NCI-H146 (cell line): ENCODE data around the gene TYW1.
"Not testable (repeated sequence)": the region's sequence is repeated elsewhere in the genome, so short reads cannot be mapped to it uniquely, and the experiment has no call there.

Source experiments
- DNase-seq: peaks from one replicate; lab custom pipeline; 2025; lab: John Stamatoyannopoulos, UW

The TYW1 gene

DNA sequence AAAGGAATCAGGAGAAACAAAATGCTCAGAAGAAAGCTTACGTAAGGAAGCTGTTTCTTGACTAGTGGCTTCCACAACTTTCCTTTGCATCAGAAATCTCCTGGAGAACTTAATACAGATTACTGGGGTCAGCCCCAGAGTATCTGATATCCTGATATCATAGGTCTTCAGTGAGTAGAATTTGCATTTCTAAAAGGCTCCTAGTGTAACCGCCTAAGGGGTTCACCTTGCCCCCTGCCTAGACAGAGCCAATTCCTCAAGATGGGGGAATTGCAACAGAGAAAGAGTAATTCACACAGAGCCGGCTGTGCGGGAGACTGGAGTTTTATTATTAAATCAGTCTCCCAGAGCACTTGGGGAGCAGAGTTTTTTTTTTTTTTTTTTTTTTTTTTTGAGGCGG lies 251.7 kb downstream of the TYW1 start:
- not testable (repeated sequence) for DNase-seq

DNA sequence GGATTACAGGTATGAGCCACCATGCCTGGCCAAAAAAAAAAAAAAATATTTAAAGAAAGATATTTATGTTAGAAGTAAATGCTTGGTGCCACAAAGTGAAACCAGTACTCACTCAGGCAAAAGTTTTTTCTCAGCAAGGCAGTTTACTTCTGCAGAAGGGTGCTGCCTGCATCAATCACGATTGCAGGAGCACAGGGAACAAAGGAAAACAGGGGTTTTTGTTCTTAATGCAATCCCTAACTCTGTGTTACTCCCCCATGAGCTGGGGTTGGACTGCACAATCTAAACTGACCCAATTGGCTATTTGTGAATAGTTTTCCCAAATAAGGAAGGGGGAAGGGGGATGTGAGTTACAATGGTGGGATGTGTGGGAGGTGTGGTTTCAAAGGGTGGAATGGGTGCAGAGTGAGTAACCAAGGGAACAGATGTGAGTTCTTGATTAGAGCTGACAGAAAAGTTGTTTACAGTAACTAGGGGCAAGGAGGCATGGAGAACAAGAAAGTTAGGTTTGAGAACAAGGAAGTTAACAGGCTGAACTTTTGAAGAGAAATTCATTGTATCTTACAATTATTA lies 255.4 kb downstream of the TYW1 start:
- DNase-seq = no peak

DNA sequence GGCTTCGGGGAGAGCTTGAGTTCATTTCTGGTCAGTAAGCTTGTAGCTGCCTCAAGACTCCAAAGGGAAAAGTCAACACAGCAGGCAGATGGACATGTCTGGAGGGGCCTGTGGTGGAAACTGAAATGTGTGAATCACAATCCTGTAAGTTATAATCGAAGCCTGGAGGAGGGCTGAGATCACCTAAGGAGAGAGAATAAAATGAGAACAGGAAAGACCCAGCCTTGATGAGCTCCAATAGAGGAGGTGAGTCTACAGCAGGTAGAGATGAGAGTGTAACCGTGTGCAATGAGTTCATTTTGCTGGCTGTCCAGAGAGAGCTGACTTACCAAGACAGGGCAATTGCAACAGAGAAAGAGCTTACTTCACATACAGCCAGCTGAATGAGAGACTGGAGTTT lies 258.4 kb downstream of the TYW1 start:
- not testable (repeated sequence) for DNase-seq

DNA sequence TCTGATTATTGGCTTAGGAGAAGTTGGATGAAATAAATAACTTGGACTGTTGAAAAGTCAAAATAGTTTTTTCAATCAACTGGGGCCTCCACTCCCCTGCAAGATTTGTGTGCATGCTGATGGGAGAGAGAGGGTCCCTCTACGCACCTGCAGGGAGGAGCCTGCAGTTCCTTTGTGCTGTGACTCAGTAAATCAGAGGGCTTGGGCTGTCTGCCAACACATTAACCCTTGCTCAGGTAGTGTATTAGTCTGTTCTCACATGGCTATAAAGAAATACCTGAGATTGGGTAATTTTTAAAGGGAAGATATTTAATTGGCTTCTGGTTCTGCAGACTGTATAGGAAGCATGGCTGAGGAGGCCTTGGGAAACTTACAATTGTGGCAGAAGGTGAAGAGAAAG lies 261.1 kb downstream of the TYW1 start:
- DNase-seq = peak; percentile 55

DNA sequence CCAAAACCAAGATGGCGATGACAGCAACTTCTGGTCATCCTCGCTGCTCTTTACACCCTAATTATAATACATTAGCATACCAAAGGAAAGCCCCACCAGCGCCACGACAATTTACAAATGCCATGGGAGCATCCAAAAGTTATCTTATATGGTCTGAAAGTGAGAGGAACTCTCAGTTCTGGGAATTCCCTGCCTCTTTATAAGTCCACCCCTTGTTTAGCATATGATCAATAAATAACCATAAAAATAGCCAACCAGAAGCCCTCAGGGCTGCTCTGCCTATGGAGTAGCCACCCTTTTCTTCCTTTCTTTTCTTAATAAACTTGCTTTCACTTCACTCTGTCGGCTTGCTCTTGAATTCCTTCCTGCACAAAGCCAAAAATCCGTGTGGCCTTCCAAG lies 262.7 kb downstream of the TYW1 start:
- not testable (repeated sequence) for DNase-seq

DNA sequence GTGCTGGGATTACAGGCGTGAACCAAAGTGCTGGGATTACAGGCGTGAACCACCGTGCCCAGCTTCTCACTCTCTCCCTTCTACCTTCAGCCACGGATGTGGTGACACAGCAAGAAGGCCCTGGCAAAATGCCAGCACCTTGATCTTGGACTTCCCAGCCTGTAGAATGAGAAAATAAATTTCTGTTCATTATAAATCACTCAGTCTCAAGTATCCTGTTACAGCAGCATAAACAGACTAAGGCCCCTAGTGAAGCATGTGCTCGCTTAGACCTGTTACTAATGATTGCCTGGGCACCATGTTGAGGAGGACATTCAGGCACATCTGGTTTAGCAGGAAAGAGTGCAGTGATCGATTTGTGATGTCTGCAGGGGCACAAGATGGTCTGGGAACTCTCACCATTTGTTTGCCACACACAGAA lies 263.5 kb downstream of the TYW1 start:
- not testable (repeated sequence) for DNase-seq

DNA sequence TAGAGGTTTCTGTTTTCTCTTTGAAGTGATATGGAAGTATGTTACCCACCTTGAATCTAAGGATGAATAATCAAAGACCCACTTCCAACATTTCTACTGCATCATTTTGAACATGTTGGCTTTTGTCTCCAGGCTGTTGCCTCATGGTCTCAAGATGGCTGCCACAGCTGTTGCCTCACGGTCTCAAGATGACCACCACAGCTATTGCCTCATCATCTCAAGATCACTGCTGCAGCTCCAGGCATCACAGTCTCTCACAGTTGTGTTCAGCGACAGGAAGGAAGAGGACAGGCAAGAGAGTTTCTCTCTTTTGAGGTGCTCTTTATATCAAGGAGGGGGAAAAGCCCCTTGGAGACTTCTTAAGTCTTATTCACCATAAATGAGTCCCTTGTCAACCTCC lies 267.4 kb downstream of the TYW1 start:
- not testable (repeated sequence) for DNase-seq

DNA sequence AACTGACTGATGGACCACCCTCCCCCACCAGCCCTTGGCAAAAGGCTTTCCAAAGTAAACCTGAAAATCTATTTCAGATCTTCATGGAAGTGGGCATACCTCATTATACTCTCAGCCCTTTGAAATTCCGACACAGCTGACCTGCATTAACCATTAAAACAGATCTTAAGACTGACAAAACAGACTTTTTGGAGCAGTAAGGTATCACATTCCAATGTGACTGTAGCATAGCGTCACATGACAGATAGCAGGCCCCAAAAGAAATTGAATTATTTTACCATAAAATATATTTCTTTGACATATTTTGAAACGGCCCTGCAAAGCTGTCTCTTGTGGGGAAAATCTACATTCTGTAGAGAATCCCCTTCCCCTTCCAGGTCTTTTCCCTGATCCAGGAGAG lies 269.4 kb downstream of the TYW1 start:
- not testable (repeated sequence) for DNase-seq

DNA sequence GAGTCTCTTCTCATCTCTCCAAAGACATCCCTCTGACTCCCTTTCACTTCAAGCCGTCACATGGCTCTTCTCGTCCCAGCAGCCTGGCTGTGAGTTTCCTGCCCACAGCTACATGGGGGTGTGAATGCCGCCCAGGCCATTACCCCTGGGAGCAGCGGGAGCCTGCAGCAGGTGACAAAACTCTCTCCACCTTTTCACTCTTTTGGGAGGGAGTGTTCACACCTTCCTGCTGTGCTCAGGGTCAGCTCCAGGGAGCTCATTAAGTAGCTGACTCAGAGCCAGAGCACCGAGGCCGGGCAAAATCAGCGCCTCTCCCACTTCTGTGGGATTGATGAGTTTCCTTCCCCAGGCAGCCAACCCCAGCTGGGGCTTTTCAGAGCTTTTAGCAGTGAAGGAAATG lies 271.3 kb downstream of the TYW1 start:
- peak; percentile 88 for DNase-seq

DNA sequence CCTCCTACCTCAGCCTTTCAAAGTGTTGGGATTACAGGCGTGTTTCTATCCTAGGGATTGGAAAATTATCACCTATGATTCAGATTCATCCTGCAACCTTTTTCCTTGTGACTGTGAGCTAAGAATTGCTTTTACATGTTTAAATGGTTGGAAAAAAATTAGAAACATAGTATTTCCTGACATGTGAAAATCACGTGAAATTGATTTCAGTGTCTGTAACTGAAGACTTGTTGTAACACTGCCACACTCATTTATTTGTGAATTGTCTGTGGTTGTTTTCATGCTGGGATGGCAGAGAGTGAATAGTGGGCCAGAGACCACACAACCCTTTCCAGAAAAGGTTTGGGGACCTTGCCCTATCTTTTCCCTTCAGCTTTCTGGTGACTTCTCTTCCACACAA lies 273.3 kb downstream of the TYW1 start:
- DNase-seq = not testable (repeated sequence)
